Amniotic stem cell (primary cell): ENCODE measurements around the gene PCDHGB4.
"Not testable (repeated sequence)": the region's sequence is repeated elsewhere in the genome, so short reads cannot be mapped to it uniquely, and the experiment has no call there.

Experiments
- DNase-seq: peaks from one replicate; lab custom pipeline; 2025; lab: John Stamatoyannopoulos, UW

Gene PCDHGB4

GRCh38 chr5:141387557-141388311 is at the start of gene PCDHGB4:
PCDHGB4 (plus strand) TSS chr5:141387698; CDS start chr5:141387885, 187 bp downstream.
- not testable (repeated sequence) for DNase-seq

- DNase-seq, result no peak
Measured at GRCh38 chr5:141338538-141339306, 48.8 kb upstream of the PCDHGB4 start, which contains the start of gene PCDHGA2. PCDHGA2 (plus strand) TSS chr5:141338760.

- not testable (repeated sequence) for DNase-seq
Measured at GRCh38 chr5:141340781-141341354, 46.6 kb upstream of the PCDHGB4 start.

- no peak for DNase-seq
Measured at GRCh38 chr5:141342773-141343172, 44.7 kb upstream of the PCDHGB4 start.

GRCh38 chr5:141343242-141343952 is 44.1 kb upstream of the PCDHGB4 start, which contains the start of gene PCDHGA3:
PCDHGA3 (plus strand) TSS chr5:141343829; CDS start chr5:141344034, 205 bp downstream.
- DNase-seq, result no peak

- no peak for DNase-seq
Measured at GRCh38 chr5:141343953-141344463, 43.5 kb upstream of the PCDHGB4 start.

- no peak for DNase-seq
Measured at GRCh38 chr5:141345327-141345726, 42.2 kb upstream of the PCDHGB4 start.

- DNase-seq, result not testable (repeated sequence)
Measured at GRCh38 chr5:141346017-141346416, 41.5 kb upstream of the PCDHGB4 start.

GRCh38 chr5:141349917-141350619 is 37.4 kb upstream of the PCDHGB4 start, which contains the start of gene PCDHGB1:
PCDHGB1 (plus strand) TSS chr5:141350099; CDS start chr5:141350261, 162 bp downstream.
- peak; percentile 13 for DNase-seq

- DNase-seq, result no peak
Measured at GRCh38 chr5:141351591-141351990, 35.9 kb upstream of the PCDHGB4 start.

- DNase-seq, result no peak
Measured at GRCh38 chr5:141354900-141355469, 32.5 kb upstream of the PCDHGB4 start, which contains the start of gene PCDHGA4. PCDHGA4 (plus strand) TSS chr5:141355021; CDS start chr5:141355108, 87 bp downstream.

GRCh38 chr5:141355641-141356040 is 31.9 kb upstream of the PCDHGB4 start:
- DNase-seq, result no peak

GRCh38 chr5:141356133-141356532 is 31.4 kb upstream of the PCDHGB4 start:
- DNase-seq, result no peak

GRCh38 chr5:141356950-141357349 is 30.5 kb upstream of the PCDHGB4 start:
- no peak for DNase-seq

- no peak for DNase-seq
Measured at GRCh38 chr5:141359790-141360426, 27.6 kb upstream of the PCDHGB4 start, which contains the start of gene PCDHGB2. PCDHGB2 (plus strand) TSS chr5:141359994; CDS start chr5:141360136, 142 bp downstream.

GRCh38 chr5:141360685-141361084 is 26.8 kb upstream of the PCDHGB4 start:
- no peak for DNase-seq

- DNase-seq, result no peak
Measured at GRCh38 chr5:141362719-141363118, 24.8 kb upstream of the PCDHGB4 start.

GRCh38 chr5:141363952-141364660 is 23.4 kb upstream of the PCDHGB4 start, which contains the start of gene PCDHGA5:
PCDHGA5 (plus strand) TSS chr5:141364162; CDS start chr5:141364331, 169 bp downstream.
- DNase-seq, result no peak
